Measurements from ENCODE around the gene INSM1. TPM values are rescaled to one million over a fixed set of nuclear protein-coding genes. Genes with fewer than 3 reads are reported as not detected.

Gene INSM1
- total RNA-seq, 1 donor from 2014 or later: not detected

- Mint-ChIP-seq H3K4me3 (ENCODE audit: unreplicated experiment) (no peak overlapping the region), H3K27ac (ENCODE audit: unreplicated experiment) (no peak overlapping the region), H3K9me3 (ENCODE audit: low read depth) (no peaks in the 10 kb centered on the region), H3K36me3 (ENCODE audit: low read depth) (no peaks in the 10 kb centered on the region), H3K4me1 (ENCODE audit: low read depth) (no peaks in the 10 kb centered on the region), H3K27me3 (ENCODE audit: low read depth) (peaks cover 12% of the 10 kb centered on the region)
- TF ChIP-seq CTCF (IDR thresholded peaks at IDR 0.05): no peak
- no peak for DNase-seq (ENCODE audit: low spot score)
These were observed 40.2 kb upstream of the INSM1 start for GRCh38 chr20:20327746-20328145.

- Mint-ChIP-seq H3K4me3 (ENCODE audit: unreplicated experiment) (no peak overlapping the region), H3K27me3 (ENCODE audit: low read depth) (peaks cover 10% of the 10 kb centered on the region), H3K36me3 (ENCODE audit: low read depth) (no peaks in the 10 kb centered on the region), H3K9me3 (ENCODE audit: low read depth) (no peaks in the 10 kb centered on the region), H3K27ac (ENCODE audit: unreplicated experiment) (no peak overlapping the region), H3K4me1 (ENCODE audit: low read depth) (no peaks in the 10 kb centered on the region)
- TF ChIP-seq CTCF (IDR thresholded peaks at IDR 0.05): no peak
- no peak for DNase-seq (ENCODE audit: low spot score)
These were observed 38.3 kb upstream of the INSM1 start for GRCh38 chr20:20329564-20329963.

GRCh38 chr20:20331156-20331555 is 36.7 kb upstream of the INSM1 start:
- no peak for TF ChIP-seq CTCF (IDR thresholded peaks at IDR 0.05)
- DNase-seq (ENCODE audit: low spot score): no peak
- peaks cover 10% of the 10 kb centered on the region for H3K27me3 Mint-ChIP-seq (ENCODE audit: low read depth)
- H3K4me1 Mint-ChIP-seq (ENCODE audit: low read depth): no peaks in the 10 kb centered on the region
- peaks cover 7% of the 10 kb centered on the region for H3K9me3 Mint-ChIP-seq (ENCODE audit: low read depth)
- no peak overlapping the region for H3K4me3 Mint-ChIP-seq (ENCODE audit: unreplicated experiment)
- no peaks in the 10 kb centered on the region for H3K36me3 Mint-ChIP-seq (ENCODE audit: low read depth)
- no peak overlapping the region for H3K27ac Mint-ChIP-seq (ENCODE audit: unreplicated experiment)

DNA sequence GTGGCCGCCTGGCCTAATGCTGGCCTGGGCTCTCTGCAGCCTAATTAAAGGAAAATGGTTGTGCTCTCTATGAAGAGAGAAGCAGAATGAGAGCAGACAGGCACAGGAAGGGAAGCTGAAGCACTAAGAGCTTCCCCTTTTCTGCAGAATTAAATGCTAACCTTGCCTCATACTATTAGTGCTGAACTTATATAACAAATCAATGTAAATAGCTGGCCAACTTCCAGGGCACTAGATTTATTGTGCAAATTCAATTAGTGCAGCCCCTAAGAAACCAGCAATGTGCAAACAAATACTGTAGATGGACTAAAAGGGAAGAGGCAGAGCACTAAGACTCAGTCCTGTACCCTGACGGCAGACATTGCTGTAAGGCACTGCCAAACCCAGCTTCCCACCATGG is 36.1 kb upstream of the INSM1 start:
- Mint-ChIP-seq H3K36me3 (ENCODE audit: low read depth) (no peaks in the 10 kb centered on the region), H3K4me3 (ENCODE audit: unreplicated experiment) (no peak overlapping the region), H3K4me1 (ENCODE audit: low read depth) (no peaks in the 10 kb centered on the region), H3K27ac (ENCODE audit: unreplicated experiment) (no peak overlapping the region), H3K9me3 (ENCODE audit: low read depth) (peaks cover 7% of the 10 kb centered on the region), H3K27me3 (ENCODE audit: low read depth) (peaks cover 10% of the 10 kb centered on the region)
- no peak for DNase-seq (ENCODE audit: low spot score)
- TF ChIP-seq CTCF (IDR thresholded peaks at IDR 0.05): no peak

GRCh38 chr20:20333866-20334265 is 34.0 kb upstream of the INSM1 start:
- H3K27ac Mint-ChIP-seq (ENCODE audit: unreplicated experiment): no peak overlapping the region
- H3K36me3 Mint-ChIP-seq (ENCODE audit: low read depth): no peaks in the 10 kb centered on the region
- DNase-seq (ENCODE audit: low spot score): no peak
- H3K4me3 Mint-ChIP-seq (ENCODE audit: unreplicated experiment): no peak overlapping the region
- TF ChIP-seq CTCF (IDR thresholded peaks at IDR 0.05): no peak
- H3K4me1 Mint-ChIP-seq (ENCODE audit: low read depth): no peaks in the 10 kb centered on the region
- peaks cover 7% of the 10 kb centered on the region for H3K9me3 Mint-ChIP-seq (ENCODE audit: low read depth)
- H3K27me3 Mint-ChIP-seq (ENCODE audit: low read depth): peaks cover 10% of the 10 kb centered on the region
